Lower lobe of right lung (tissue), 2 donors: Measurements from ENCODE around the gene CFAP91. TPM values are rescaled to one million over a fixed set of nuclear protein-coding genes. Genes with fewer than 3 reads are reported as not detected.

Experiments
- ATAC-seq, 2 donors: fragments of 200-7000 bp; cut with Tn5 transposase; one replicate each; pipeline ENCODE4 v1.9.1; 2020 to 2022; ENCODE audit warnings: mild to moderate bottlenecking in 2 of 2, moderate library complexity in 2 of 2
- DNase-seq: peaks from one replicate; pipeline ENCODE4 v3.0.0-alpha.2; 2020
- H3K27ac ChIP-seq: fragments of 200-600 bp; one replicate; pipeline ENCODE4 v1.8.0; 2022
- H3K27me3 ChIP-seq: fragments of 200-600 bp; one replicate; pipeline ENCODE4 v1.8.0; 2022; ENCODE audit warnings: low read depth
- H3K36me3 ChIP-seq: fragments of 200-600 bp; one replicate; pipeline ENCODE4 v1.8.0; 2022; ENCODE audit warnings: mild to moderate bottlenecking
- H3K4me1 ChIP-seq: fragments of 200-600 bp; one replicate; pipeline ENCODE4 v1.8.0; 2022
- H3K4me3 ChIP-seq: fragments of 200-600 bp; one replicate; pipeline ENCODE4 v1.8.0; 2022; ENCODE audit warnings: mild to moderate bottlenecking
- H3K9me3 ChIP-seq: fragments of 200-600 bp; one replicate; pipeline ENCODE4 v1.8.0; 2022
- intact Hi-C: fragments of 100-400 bp; cut with DNase I; formaldehyde crosslinking; loops from one replicate; pipeline ENCODE4 v1.11.0; 2022
- long read RNA-seq: library from polyadenylated mRNA; unstranded; transcript quantifications from one replicate; pipeline ENCODE4 v2.0.0, GENCODE V29; 2021
- total RNA-seq: library from RNA; stranded (reverse); fragmentation: NEBNext Ultra II Directional; extraction: Animal tissue kit (Norgen Biotek cat#: 25700); gene quantifications from one replicate; pipeline ENCODE4 v1.2.1, GENCODE V29; 2021
- TF ChIP-seq, protein P1 (sequence below): fragments of 200-600 bp; IDR thresholded peaks from one replicate; pipeline ENCODE4 v1.8.0; 2022; ENCODE audit warnings: antibody characterized with exemption, mild to moderate bottlenecking
- donor health status: DM: no; HTN: yes; CAD: no; lungs with severe emphysema.

Gene CFAP91
- 9.0 TPM for total RNA-seq
- long read RNA-seq, full-length matches to known transcripts, result 4 of 6 reads
- long read RNA-seq, partial matches to known transcripts, result 0 of 6 reads
- long read RNA-seq, other reads (novel, unspliced or antisense), result 2 of 6 reads

DNA sequence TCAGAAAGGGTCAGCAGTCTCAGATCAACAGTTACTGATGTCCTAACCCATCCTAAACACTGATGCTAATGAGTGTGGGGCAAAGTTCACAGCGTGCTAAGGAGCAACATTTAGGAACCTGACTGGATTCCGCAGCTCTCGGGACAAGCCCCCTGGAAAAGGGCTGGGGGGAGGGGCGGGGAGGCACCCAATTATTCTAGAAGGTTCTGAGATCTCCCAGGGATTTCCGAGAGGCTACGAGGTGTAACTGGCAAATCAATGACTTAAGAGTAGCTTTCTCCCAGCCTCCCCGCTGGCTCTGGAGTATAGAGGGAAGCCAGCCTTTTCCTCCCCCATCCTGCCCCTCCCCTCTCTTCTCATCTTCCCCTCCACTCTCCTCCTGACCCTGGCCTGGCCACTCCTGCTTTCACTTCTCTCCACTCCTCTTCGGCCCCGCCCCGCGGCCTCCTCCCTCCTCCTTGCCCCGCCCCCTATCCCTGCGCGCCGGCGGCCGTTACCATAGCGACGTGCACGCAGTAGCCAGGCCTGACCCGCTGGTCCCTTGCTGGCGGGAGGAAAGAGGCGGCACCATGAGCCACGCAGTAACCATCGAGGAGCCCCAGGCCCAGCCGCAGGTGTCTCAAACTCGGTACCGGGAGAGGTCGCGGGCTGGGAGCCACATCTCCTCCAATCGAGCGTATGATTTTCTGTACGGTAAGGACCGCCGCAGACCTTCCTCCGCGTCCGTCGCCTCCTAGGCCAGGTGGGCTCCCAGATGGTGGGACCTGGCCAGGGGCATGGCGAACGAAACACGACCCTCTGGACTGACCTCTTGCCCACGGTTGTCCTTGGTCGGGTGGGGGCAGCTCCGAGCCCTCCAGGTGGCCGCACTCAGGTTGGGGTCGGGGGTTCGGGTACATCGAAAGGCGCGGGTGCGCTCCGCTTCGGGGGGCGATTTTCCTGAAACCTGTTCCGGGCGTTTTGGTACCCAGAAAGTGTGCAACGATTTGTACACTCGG, at the start of gene CFAP91:
Gene CFAP91, plus strand, starts transcription at position 493 of the 998 bp plus-strand sequence. Its CDS starts 77 bp downstream, at position 570.
- ATAC-seq, result peak; percentile 100
- H3K27ac ChIP-seq, result no peak within 1 kb of the TSS
- peaks cover 31% of the 10 kb centered on the region for H3K4me1 ChIP-seq
- H3K9me3 ChIP-seq, result no peaks in the 10 kb centered on the region
- peak; percentile 98 for DNase-seq
- H3K4me3 ChIP-seq, result peak within 1 kb of the TSS; percentile 56
- no peaks in the 10 kb centered on the region for H3K36me3 ChIP-seq
- H3K27me3 ChIP-seq, result no peaks in the 10 kb centered on the region
- TF ChIP-seq, protein P1, sequence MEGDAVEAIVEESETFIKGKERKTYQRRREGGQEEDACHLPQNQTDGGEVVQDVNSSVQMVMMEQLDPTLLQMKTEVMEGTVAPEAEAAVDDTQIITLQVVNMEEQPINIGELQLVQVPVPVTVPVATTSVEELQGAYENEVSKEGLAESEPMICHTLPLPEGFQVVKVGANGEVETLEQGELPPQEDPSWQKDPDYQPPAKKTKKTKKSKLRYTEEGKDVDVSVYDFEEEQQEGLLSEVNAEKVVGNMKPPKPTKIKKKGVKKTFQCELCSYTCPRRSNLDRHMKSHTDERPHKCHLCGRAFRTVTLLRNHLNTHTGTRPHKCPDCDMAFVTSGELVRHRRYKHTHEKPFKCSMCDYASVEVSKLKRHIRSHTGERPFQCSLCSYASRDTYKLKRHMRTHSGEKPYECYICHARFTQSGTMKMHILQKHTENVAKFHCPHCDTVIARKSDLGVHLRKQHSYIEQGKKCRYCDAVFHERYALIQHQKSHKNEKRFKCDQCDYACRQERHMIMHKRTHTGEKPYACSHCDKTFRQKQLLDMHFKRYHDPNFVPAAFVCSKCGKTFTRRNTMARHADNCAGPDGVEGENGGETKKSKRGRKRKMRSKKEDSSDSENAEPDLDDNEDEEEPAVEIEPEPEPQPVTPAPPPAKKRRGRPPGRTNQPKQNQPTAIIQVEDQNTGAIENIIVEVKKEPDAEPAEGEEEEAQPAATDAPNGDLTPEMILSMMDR, result no peak
- intact Hi-C loops, result no loop called here

DNA sequence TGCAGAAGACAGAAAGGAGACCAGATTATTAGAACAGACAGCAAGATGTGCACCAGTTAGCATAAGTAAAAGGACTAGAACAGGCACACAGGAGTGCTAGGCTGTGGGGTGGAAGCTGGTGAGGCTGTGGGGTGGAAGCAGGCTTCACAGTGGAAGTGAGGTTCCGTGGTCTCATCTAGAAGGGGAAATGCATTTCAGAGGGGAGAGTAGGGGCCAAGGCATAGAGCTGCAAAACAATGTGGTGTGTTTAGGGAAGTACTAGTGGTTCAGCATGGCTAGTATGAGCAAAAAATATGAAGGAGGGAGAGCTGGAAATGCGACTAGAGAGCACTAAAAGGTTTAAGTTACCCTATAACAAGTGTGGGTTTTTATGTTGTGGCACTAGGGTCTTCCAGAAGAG, 48.9 kb upstream of the CFAP91 start:
- intact Hi-C loops, result no loop called here
- peaks cover 1% of the 10 kb centered on the region for H3K4me1 ChIP-seq
- no peaks in the 10 kb centered on the region for H3K36me3 ChIP-seq
- H3K27ac ChIP-seq, result no peak overlapping the region
- ATAC-seq (no peak), DNase-seq (no peak)
- no peak overlapping the region for H3K4me3 ChIP-seq
- H3K9me3 ChIP-seq, result no peaks in the 10 kb centered on the region
- TF ChIP-seq, protein P1, result no peak
- H3K27me3 ChIP-seq, result no peaks in the 10 kb centered on the region

DNA sequence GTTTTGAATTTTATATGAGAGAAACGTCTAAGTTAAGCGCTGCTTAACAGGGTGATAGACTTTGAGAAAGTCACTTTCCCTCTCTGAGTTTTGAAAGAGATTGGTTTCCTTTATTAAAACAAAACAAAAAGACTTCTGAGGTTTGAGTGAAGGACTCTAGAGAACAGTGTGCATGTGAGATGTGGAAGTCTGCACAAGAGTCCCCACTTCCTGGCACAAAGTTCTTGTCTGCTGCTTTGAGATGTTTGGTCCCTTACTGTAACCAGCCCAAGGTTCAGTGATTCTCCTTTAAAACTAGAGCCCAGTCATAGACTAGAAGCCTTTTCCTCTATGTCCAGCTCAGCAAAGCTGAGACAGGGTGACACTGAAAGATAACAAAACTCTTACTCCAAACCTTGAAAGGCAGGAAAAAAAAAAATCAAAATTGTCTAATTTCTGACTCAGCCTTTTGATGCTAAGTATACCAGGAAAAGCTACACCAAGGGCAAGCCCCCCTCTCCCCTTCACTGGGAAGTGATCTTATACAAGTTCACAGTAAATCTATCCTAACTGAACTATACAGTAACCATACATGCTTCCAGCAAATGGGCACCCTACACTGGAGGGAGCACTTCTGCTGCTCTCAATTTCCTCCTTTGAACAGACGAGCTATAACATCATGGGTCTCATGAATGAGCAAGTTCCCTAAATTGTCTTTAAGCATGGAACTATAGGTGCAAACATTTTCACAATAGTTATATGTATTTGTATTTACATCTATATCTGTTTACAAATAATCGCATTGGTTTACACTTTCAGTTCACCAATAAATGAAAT, 44.7 kb upstream of the CFAP91 start:
- Histone ChIP-seq H3K9me3 (no peaks in the 10 kb centered on the region), H3K4me3 (no peak overlapping the region), H3K36me3 (no peaks in the 10 kb centered on the region), H3K4me1 (peaks cover 21% of the 10 kb centered on the region), H3K27me3 (no peaks in the 10 kb centered on the region), H3K27ac (no peak overlapping the region)
- intact Hi-C loops, result no loop called here
- TF ChIP-seq, protein P1, result no peak
- DNase-seq (no peak), ATAC-seq (no peak)

DNA sequence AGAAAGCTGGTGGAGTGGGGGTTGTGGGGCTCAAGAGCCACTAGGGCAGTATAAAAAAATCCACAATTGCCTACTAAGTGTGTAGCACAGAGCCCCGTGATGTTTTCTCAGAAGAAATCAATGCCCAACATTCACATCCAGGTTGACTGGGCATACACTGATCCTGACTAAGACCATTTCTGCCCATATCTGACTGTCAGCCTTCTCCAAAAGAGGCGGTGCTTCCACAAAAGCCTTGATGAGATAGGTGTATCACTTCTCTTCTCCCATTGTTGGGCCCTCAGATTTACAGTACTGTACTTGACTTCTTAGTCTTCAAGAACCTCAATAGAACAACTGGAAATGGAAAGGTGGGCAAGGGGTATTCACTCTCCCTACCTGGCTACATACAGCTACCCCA, 43.8 kb upstream of the CFAP91 start:
- H3K27ac ChIP-seq, result no peak overlapping the region
- ATAC-seq, result no peak
- no peaks in the 10 kb centered on the region for H3K36me3 ChIP-seq
- no peaks in the 10 kb centered on the region for H3K27me3 ChIP-seq
- H3K9me3 ChIP-seq, result no peaks in the 10 kb centered on the region
- DNase-seq, result no peak
- TF ChIP-seq, protein P1, result no peak
- H3K4me3 ChIP-seq, result no peak overlapping the region
- intact Hi-C loops, result no loop called here
- peaks cover 21% of the 10 kb centered on the region for H3K4me1 ChIP-seq

DNA sequence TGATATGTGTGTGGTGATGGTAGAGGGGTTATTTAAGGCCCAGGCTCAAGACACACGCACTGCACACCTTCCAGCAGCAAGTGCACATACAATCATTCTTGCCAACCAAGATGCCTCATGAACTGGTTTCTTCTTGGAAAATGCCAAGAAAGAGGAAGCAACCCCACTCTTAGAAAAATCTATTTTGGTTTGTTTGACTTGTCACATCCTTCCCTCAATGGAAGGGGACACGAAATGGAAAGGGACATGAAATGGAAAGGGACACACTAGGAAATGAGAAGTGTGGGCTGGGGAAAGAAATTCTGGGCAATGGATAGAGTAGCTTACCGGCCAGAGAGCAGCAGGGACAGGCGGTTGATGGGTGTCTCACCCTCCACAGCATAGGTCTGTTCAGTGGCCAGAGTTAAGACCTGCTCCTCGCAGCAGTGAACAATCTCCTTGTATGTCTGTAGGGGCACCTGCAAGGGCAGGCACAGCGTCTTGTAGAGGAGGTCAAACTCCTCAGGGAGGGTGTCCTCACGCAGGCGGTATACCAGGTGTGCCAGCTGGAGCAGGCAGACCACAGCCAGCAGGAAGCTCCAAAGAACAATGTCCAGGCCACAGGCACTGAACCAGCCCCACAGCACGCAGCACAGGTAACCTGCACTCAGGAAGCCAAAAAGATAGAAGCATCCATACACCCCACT, 43.1 kb upstream of the CFAP91 start:
- ATAC-seq (peak; percentile 29 to 42), DNase-seq (no peak)
- H3K4me1 ChIP-seq, result peaks cover 21% of the 10 kb centered on the region
- no peak overlapping the region for H3K27ac ChIP-seq
- H3K36me3 ChIP-seq, result no peaks in the 10 kb centered on the region
- H3K27me3 ChIP-seq, result no peaks in the 10 kb centered on the region
- H3K4me3 ChIP-seq, result no peak overlapping the region
- intact Hi-C loops, result no loop called here
- TF ChIP-seq, protein P1, result no peak
- no peaks in the 10 kb centered on the region for H3K9me3 ChIP-seq
